IMR-90 (cell line): ENCODE data around the gene SYNRG. TPM values are rescaled to one million over a fixed set of nuclear protein-coding genes. Genes with fewer than 3 reads are reported as not detected.
A peak's percentile ranks its signal among the peaks of the same experiment; 100 is the strongest.

Experiments used
- ATAC-seq: fragments of 200-7000 bp; cut with Tn5 transposase; 2 replicates; pipeline ENCODE4 v1.9.1; 2020; ENCODE audit warnings: low read depth, mild to moderate bottlenecking, moderate library complexity
- BruUV-seq: library from RNA; stranded (reverse); fragments of 400-500 nt; replicated peaks from 2 replicates; lab custom pipeline; 2021; lab: Mats Ljungman, UMichigan
- CTCF ChIA-PET: fragments of 300-600 bp; formaldehyde crosslinking; extraction: SDS; loops from one replicate; lab custom pipeline; 2021; ENCODE audit warnings: antibody characterized with exemption; lab: Yijun Ruan, JAX
- POLR2A ChIA-PET: fragments of 300-600 bp; sonication (Branson Sonifier 250); formaldehyde crosslinking; loops from one replicate; lab custom pipeline; 2022; ENCODE audit warnings: antibody characterized with exemption; ENCODE audit not compliant: unreplicated experiment; lab: Charles Lee
- DNase-seq: peaks from one replicate; pipeline ENCODE4 v3.0.0; 2013
- H2AFZ ChIP-seq: replicated peaks from 2 replicates; pipeline ENCODE3; 2013; ENCODE audit warnings: low read length, mild to moderate bottlenecking; ENCODE audit not compliant: poor library complexity
- H2AK5ac ChIP-seq: 2 replicates; pipeline ENCODE4 v1.6.1; 2013; ENCODE audit warnings: low read depth, low read length, inconsistent platforms
- H2AK9ac ChIP-seq: replicated peaks from 2 replicates; pipeline ENCODE3; 2013; ENCODE audit warnings: mild to moderate bottlenecking, low read depth, low read length, moderate library complexity; ENCODE audit not compliant: poor library complexity
- H2BK120ac ChIP-seq: 2 replicates; pipeline ENCODE4 v1.6.1; 2013; ENCODE audit warnings: low read depth, low read length, inconsistent platforms
- H2BK15ac ChIP-seq: 3 replicates; pipeline ENCODE4 v1.6.1; 2013; ENCODE audit warnings: low read depth, low read length, inconsistent platforms
- H2BK20ac ChIP-seq: 2 replicates; pipeline ENCODE4 v1.6.1; 2013; ENCODE audit warnings: low read depth, mild to moderate bottlenecking, inconsistent platforms, low read length, moderate library complexity
- H2BK5ac ChIP-seq: 2 replicates; pipeline ENCODE4 v1.6.1; 2013; ENCODE audit warnings: mild to moderate bottlenecking, low read depth, low read length, inconsistent platforms; ENCODE audit not compliant: poor library complexity, severe bottlenecking
- H3K14ac ChIP-seq: replicated peaks from 2 replicates; pipeline ENCODE4 v1.6.1; 2013; ENCODE audit warnings: low read depth, low read length, inconsistent platforms
- H3K18ac ChIP-seq: 2 replicates; pipeline ENCODE4 v1.6.1; 2013; ENCODE audit warnings: low read depth, low read length, control low read depth
- H3K23ac ChIP-seq: 2 replicates; pipeline ENCODE4 v1.6.1; 2013; ENCODE audit warnings: low read depth, low read length, inconsistent platforms
- H3K27ac ChIP-seq: 2 replicates; pipeline ENCODE4 v1.5.1; 2013; ENCODE audit warnings: mild to moderate bottlenecking, control low read depth, low read length; ENCODE audit not compliant: insufficient read depth
- H3K27me3 ChIP-seq: 2 replicates; pipeline ENCODE4 v1.6.1; 2013; ENCODE audit warnings: low read length; ENCODE audit not compliant: control insufficient read depth, insufficient read depth
- H3K36me3 ChIP-seq: 2 replicates; pipeline ENCODE4 v1.6.1; 2013; ENCODE audit warnings: low read length, mixed read lengths; ENCODE audit not compliant: control insufficient read depth, insufficient read depth
- H3K4ac ChIP-seq: 2 replicates; pipeline ENCODE4 v1.6.1; 2013; ENCODE audit warnings: low read depth, low read length, inconsistent platforms
- H3K4me1 ChIP-seq: 2 replicates; pipeline ENCODE4 v1.6.1; 2013; ENCODE audit warnings: low read length, mixed read lengths; ENCODE audit not compliant: control insufficient read depth, insufficient read depth
- H3K4me2 ChIP-seq: 2 replicates; pipeline ENCODE4 v1.6.1; 2013; ENCODE audit warnings: low read depth, mild to moderate bottlenecking, control low read depth, low read length, moderate library complexity
- H3K4me3 ChIP-seq: 2 replicates; pipeline ENCODE4 v1.5.1; 2013; ENCODE audit warnings: low read depth, mild to moderate bottlenecking, control low read depth, low read length, moderate library complexity; ENCODE audit not compliant: insufficient read depth
- H3K56ac ChIP-seq: 2 replicates; pipeline ENCODE4 v1.6.1; 2013; ENCODE audit warnings: low read length, inconsistent platforms; ENCODE audit not compliant: insufficient read depth; ENCODE audit errors: extremely low read depth
- H3K79me1 ChIP-seq, 2 experiments: 2 replicates each; pipeline ENCODE4 v1.6.1; 2013; ENCODE audit warnings: low read length in 2 of 2, inconsistent platforms in 1 of 2, low read depth in 1 of 2
- H3K9ac ChIP-seq: 2 replicates; pipeline ENCODE4 v1.6.1; 2013; ENCODE audit warnings: low read depth, low read length, control low read depth
- H3K9me1 ChIP-seq: 2 replicates; pipeline ENCODE4 v1.6.1; 2013; ENCODE audit warnings: low read length, inconsistent platforms; ENCODE audit not compliant: insufficient read depth
- H3K9me3 ChIP-seq: 2 replicates; pipeline ENCODE4 v1.6.1; 2013; ENCODE audit warnings: low read length; ENCODE audit not compliant: control insufficient read depth, insufficient read depth
- H4K20me1 ChIP-seq: 2 replicates; pipeline ENCODE4 v1.6.1; 2013; ENCODE audit warnings: low read length, inconsistent platforms; ENCODE audit not compliant: insufficient read depth
- H4K5ac ChIP-seq: 2 replicates; pipeline ENCODE4 v1.6.1; 2013; ENCODE audit warnings: mild to moderate bottlenecking, low read depth, low read length, control low read depth
- H4K8ac ChIP-seq, 2 experiments: 2 replicates each; pipeline ENCODE4 v1.6.1; 2013; ENCODE audit warnings: low read depth in 2 of 2, low read length in 2 of 2, control low read depth in 1 of 2, inconsistent platforms in 1 of 2
- H4K91ac ChIP-seq: 2 replicates; pipeline ENCODE4 v1.6.1; 2013; ENCODE audit warnings: low read depth, low read length, inconsistent platforms; ENCODE audit not compliant: insufficient read depth
- BHLHE40 ChIP-seq: fragments of 150-350 bp; IDR thresholded peaks from 2 replicates; pipeline ENCODE4 v1.6.1; 2016; ENCODE audit warnings: mild to moderate bottlenecking, low read depth, low read length
- CEBPB ChIP-seq: IDR thresholded peaks from 2 replicates; pipeline ENCODE4 v1.6.1; 2012; ENCODE audit warnings: low read depth, low read length, improper control_type of control experiment
- CTCF ChIP-seq: conservative IDR thresholded peaks from 2 replicates; pipeline ENCODE4 v1.5.1; 2012; ENCODE audit warnings: mild to moderate bottlenecking, low read depth, low read length, improper control_type of control experiment
- ELK1 ChIP-seq: fragments of 150-350 bp; IDR thresholded peaks from 2 replicates; pipeline ENCODE4 v1.6.1; 2016; ENCODE audit warnings: low read depth, mild to moderate bottlenecking, low read length, moderate library complexity, borderline replicate concordance
- FOS ChIP-seq: fragments of 150-350 bp; IDR thresholded peaks from 2 replicates; pipeline ENCODE4 v1.6.1; 2016; ENCODE audit warnings: low read depth, low read length
- MAFK ChIP-seq: IDR thresholded peaks from 2 replicates; pipeline ENCODE4 v1.6.1; 2012; ENCODE audit warnings: low read depth, low read length, improper control_type of control experiment
- MAZ ChIP-seq: IDR thresholded peaks from 2 replicates; pipeline ENCODE4 v1.6.1; 2012; ENCODE audit warnings: low read depth, mild to moderate bottlenecking, low read length, improper control_type of control experiment, moderate library complexity, borderline replicate concordance
- NFE2L2 ChIP-seq: fragments of 150-350 bp; IDR thresholded peaks from 2 replicates; pipeline ENCODE4 v1.6.1; 2016; ENCODE audit warnings: low read depth, mild to moderate bottlenecking, low read length
- RAD21 ChIP-seq: IDR thresholded peaks from 2 replicates; pipeline ENCODE4 v1.6.1; 2012; ENCODE audit warnings: low read length, improper control_type of control experiment
- RCOR1 ChIP-seq: IDR thresholded peaks from 2 replicates; pipeline ENCODE4 v1.6.1; 2012; ENCODE audit warnings: mild to moderate bottlenecking, low read length, improper control_type of control experiment; ENCODE audit not compliant: insufficient replicate concordance
- RFX5 ChIP-seq: IDR thresholded peaks from 2 replicates; pipeline ENCODE4 v1.8.0; 2012; ENCODE audit warnings: low read depth, mild to moderate bottlenecking, low read length, moderate library complexity
- USF2 ChIP-seq: fragments of 150-350 bp; IDR thresholded peaks from 2 replicates; pipeline ENCODE4 v1.6.1; 2017; ENCODE audit warnings: mild to moderate bottlenecking, antibody characterized with exemption, low read length, low read depth
- WGBS, 2 experiments: methylation state at CpG; one replicate each; pipeline versions ENCODE4 v1.1.5 to v1.1.7; 2013; ENCODE audit warnings: missing lambda C conversion rate in 2 of 2; ENCODE audit not compliant: insufficient read length in 1 of 2; ENCODE audit errors: extremely low coverage in 2 of 2; 5-methylcytosine and 5-hydroxymethylcytosine counted together
- dilution Hi-C: fragments of 300-500 bp; cut with HindIII; formaldehyde crosslinking; loops from one replicate; pipeline ENCODE4 v1.14.3; 2018; ENCODE audit warnings: low sequenced_read_pairs; ENCODE audit not compliant: unreplicated experiment
- in situ Hi-C: fragments of 300-500 bp; cut with MboI; formaldehyde crosslinking; loops from 3 replicates; pipeline ENCODE4 v1.14.3; 2019; ENCODE audit warnings: low sequenced_read_pairs, inconsistent platforms, mixed read lengths
- intact Hi-C: fragments of 100-400 bp; cut with micrococcal nuclease; formaldehyde crosslinking; loops from 2 replicates; pipeline ENCODE4 v1.10.0; 2022
- polyA plus RNA-seq, 3 experiments: library from polyadenylated mRNA; depleted of rRNA; stranded (reverse); fragments of >200 nt; gene quantifications; 2 replicates each; pipeline ENCODE4 v1.2.3, GENCODE V29; 2012; ENCODE audit warnings: low replicate concordance in 1 of 3
- total RNA-seq: library from RNA; depleted of rRNA; stranded (reverse); fragments of >200 nt; gene quantifications from 2 replicates; pipeline ENCODE4 v1.2.3, GENCODE V29; 2012

SYNRG gene
- total and polyA plus RNA-seq, 2 of the 4 experiments (the other 2 are of a cell fraction): 11.7 to 15.2 TPM

- dilution Hi-C loops: no loop called here
- Histone ChIP-seq H2BK15ac (peak overlapping the region; percentile 87; the same call in 1 of the 3 replicates), H3K36me3 (no peaks in the 10 kb centered on the region; the same call in 1 of the 2 replicates), H3K9ac (peak overlapping the region; percentile 48; the same call in 1 of the 2 replicates), H2BK120ac (peak overlapping the region; percentile 78), H3K27me3 (no peaks in the 10 kb centered on the region), H4K20me1 (peaks cover 69% of the 10 kb centered on the region), H4K91ac (peak overlapping the region; percentile 49), H3K14ac (peak overlapping the region; percentile 66), H3K18ac (peak overlapping the region; percentile 66), H2BK20ac (peak overlapping the region; percentile 86), H3K23ac (peak overlapping the region; percentile 47; the same call in 1 of the 2 replicates), H3K9me1 (peaks cover 12% of the 10 kb centered on the region), H2BK5ac (peak overlapping the region; percentile 86), H2AFZ (no peak overlapping the region), H4K5ac (0 out of 2 replicates have a peak overlapping the region, but pooled peaks have one; percentile 14), H2AK5ac (peak overlapping the region; percentile 83; the same call in 1 of the 2 replicates), H3K4me3 (no peak overlapping the region; the same call in 1 of the 2 replicates), H3K4ac (peak overlapping the region; percentile 85), H3K9me3 (no peaks in the 10 kb centered on the region), H3K27ac (peak overlapping the region; percentile 90), H3K56ac (peak overlapping the region; percentile 36), H4K8ac (peak overlapping the region in 1 of 2 experiments; percentile 62; a peak in 3 of 4 replicates), H3K4me2 (peak overlapping the region; percentile 90), H2AK9ac (no peak overlapping the region), H3K79me1 (peaks cover 0 to 44% of the 10 kb centered on the region in 2 experiments; a peak in 2 of 4 replicates), H3K4me1 (peaks cover 13% of the 10 kb centered on the region)
- no CpG with 5 or more reads among the region's 2 CpGs for WGBS, 2 experiments
- BruUV-seq: no TSS peak
- POLR2A ChIA-PET: interaction anchor here (0.6 kb wide), 1 partner anchor 443 kb away, joined by 3 read pairs; no protein-coding TSS in a partner anchor
- DNase-seq (peak; percentile 94), ATAC-seq (peak; percentile 31)
- intact Hi-C loops: loop anchor here (5.0 kb wide), 2 partner anchors 46 to 891 kb away; partner anchors contain the start of gene MRM1
- in situ Hi-C loops: no loop called here
- CTCF ChIA-PET: interaction anchor here (0.7 kb wide), 2 partner anchors 10 to 93 kb away, joined by 3 to 7 read pairs; no protein-coding TSS in a partner anchor
- TF ChIP-seq MAZ: no peak
- TF ChIP-seq USF2: peak; percentile 17; the same call in 1 of the 2 replicates
- TF ChIP-seq MAFK: no peak
- TF ChIP-seq BHLHE40: peak; percentile 75
- TF ChIP-seq RCOR1: no peak
- TF ChIP-seq FOS: no peak
- no peak for TF ChIP-seq CTCF
- TF ChIP-seq NFE2L2: no peak
- TF ChIP-seq RFX5: no peak
- 0 out of 2 replicates have a peak, but pooled peaks have one; percentile 1 for TF ChIP-seq CEBPB
- no peak for TF ChIP-seq ELK1
- TF ChIP-seq RAD21: no peak
Observed at GRCh38 chr17:37493249-37494027, 115.8 kb downstream of the SYNRG start.
